ENCODE measurements around the gene ZIM2. TPM values are rescaled to one million over a fixed set of nuclear protein-coding genes. Genes with fewer than 3 reads are reported as not detected.
"Not testable (repeated sequence)": the region's sequence is repeated elsewhere in the genome, so short reads cannot be mapped to it uniquely, and the experiment has no call there.

ZIM2 gene
- total RNA-seq: not detected in 2 replicates

- intact Hi-C loops (cut with micrococcal nuclease): no loop called here
These were observed at the start of gene ZIM2, which contains the start of gene PEG3 for GRCh38 chr19:56840451-56841192. TSS of gene ZIM2 (minus strand) at chr19:56840726. CDS start at chr19:56824277, 16,449 bp downstream. TSS of gene PEG3 (minus strand) at chr19:56840726. CDS start at chr19:56824655, 16,071 bp downstream.

- intact Hi-C loops (cut with micrococcal nuclease): no loop called here
These were observed 44.9 kb upstream of the ZIM2 start for GRCh38 chr19:56885173-56885985.

GRCh38 chr19:56884441-56884840 is 43.9 kb upstream of the ZIM2 start:
- intact Hi-C loops (cut with micrococcal nuclease): no loop called here

GRCh38 chr19:56880592-56881190 is 40.2 kb upstream of the ZIM2 start:
- intact Hi-C loops (cut with micrococcal nuclease): no loop called here

- intact Hi-C loops (cut with micrococcal nuclease): no loop called here
These were observed 36.7 kb upstream of the ZIM2 start for GRCh38 chr19:56877069-56877715.

- intact Hi-C loops (cut with micrococcal nuclease): no loop called here
These were observed 35.2 kb upstream of the ZIM2 start for GRCh38 chr19:56875717-56876116.

GRCh38 chr19:56874530-56874929 is 34.0 kb upstream of the ZIM2 start:
- intact Hi-C loops (cut with micrococcal nuclease): no loop called here

- intact Hi-C loops (cut with micrococcal nuclease): no loop called here
These were observed 33.0 kb upstream of the ZIM2 start for GRCh38 chr19:56873493-56873892.

GRCh38 chr19:56869886-56870285 is 29.4 kb upstream of the ZIM2 start:
- intact Hi-C loops (cut with micrococcal nuclease): no loop called here

- intact Hi-C loops (cut with micrococcal nuclease): no loop called here
These were observed 27.9 kb upstream of the ZIM2 start for GRCh38 chr19:56868446-56868845.

- intact Hi-C loops (cut with micrococcal nuclease): no loop called here
These were observed 26.0 kb upstream of the ZIM2 start for GRCh38 chr19:56866538-56866937.

- intact Hi-C loops (cut with micrococcal nuclease): no loop called here
These were observed 24.1 kb upstream of the ZIM2 start for GRCh38 chr19:56864443-56865125.

- intact Hi-C loops (cut with micrococcal nuclease): no loop called here
These were observed 22.2 kb upstream of the ZIM2 start for GRCh38 chr19:56862741-56863140.

- intact Hi-C loops (cut with micrococcal nuclease): not testable (repeated sequence)
These were observed 19.9 kb upstream of the ZIM2 start for GRCh38 chr19:56860409-56860808.

- intact Hi-C loops (cut with micrococcal nuclease): no loop called here
These were observed 17.5 kb upstream of the ZIM2 start for GRCh38 chr19:56858026-56858425.

GRCh38 chr19:56856822-56857221 is 16.3 kb upstream of the ZIM2 start:
- intact Hi-C loops (cut with micrococcal nuclease): no loop called here

- intact Hi-C loops (cut with micrococcal nuclease): not testable (repeated sequence)
These were observed 11.8 kb upstream of the ZIM2 start for GRCh38 chr19:56852361-56852760.

- intact Hi-C loops (cut with micrococcal nuclease): no loop called here
These were observed 7.6 kb upstream of the ZIM2 start for GRCh38 chr19:56848166-56848565.

GRCh38 chr19:56842412-56842811 is 1.9 kb upstream of the ZIM2 start:
- intact Hi-C loops (cut with micrococcal nuclease): no loop called here

GRCh38 chr19:56841193-56841543 is 642 bp upstream of the ZIM2 start:
- intact Hi-C loops (cut with micrococcal nuclease): no loop called here
